Mucosa of rectum (tissue), 2 donors: ENCODE data around the gene BICC1.

Source experiments
- H3K27ac ChIP-seq, 2 donors: one replicate each; pipeline ENCODE4 v1.7.0; 2013; ENCODE audit warnings: inconsistent platforms in 2 of 2, low read depth in 2 of 2, low read length in 2 of 2
- H3K27me3 ChIP-seq, 2 donors: one replicate each; pipeline ENCODE4 v1.7.0; 2013; ENCODE audit warnings: low read length in 2 of 2; ENCODE audit not compliant: control insufficient read depth in 2 of 2, insufficient read depth in 2 of 2
- H3K36me3 ChIP-seq, 2 donors: one replicate each; pipeline ENCODE4 v1.7.0; 2013; ENCODE audit warnings: low read length in 2 of 2; ENCODE audit not compliant: control insufficient read depth in 2 of 2, insufficient read depth in 2 of 2
- H3K4me1 ChIP-seq, 2 donors: one replicate each; pipeline ENCODE4 v1.7.0; 2013; ENCODE audit warnings: low read length in 2 of 2, mild to moderate bottlenecking in 1 of 2; ENCODE audit not compliant: control insufficient read depth in 2 of 2, insufficient read depth in 2 of 2
- H3K4me3 ChIP-seq, 2 donors: one replicate each; pipeline ENCODE4 v1.7.0; 2013; ENCODE audit warnings: low read length in 2 of 2
- H3K9ac ChIP-seq, 2 donors: one replicate each; pipeline ENCODE4 v1.7.0; 2013; ENCODE audit warnings: low read length in 2 of 2, low read depth in 1 of 2, mild to moderate bottlenecking in 1 of 2
- H3K9me3 ChIP-seq, 2 donors: one replicate each; pipeline ENCODE4 v1.7.0; 2013; ENCODE audit warnings: low read length in 2 of 2; ENCODE audit not compliant: control insufficient read depth in 2 of 2
- donor health status: healthy.
- donor health status: Normal muscosa, but diverticular disease.

The BICC1 gene

DNA sequence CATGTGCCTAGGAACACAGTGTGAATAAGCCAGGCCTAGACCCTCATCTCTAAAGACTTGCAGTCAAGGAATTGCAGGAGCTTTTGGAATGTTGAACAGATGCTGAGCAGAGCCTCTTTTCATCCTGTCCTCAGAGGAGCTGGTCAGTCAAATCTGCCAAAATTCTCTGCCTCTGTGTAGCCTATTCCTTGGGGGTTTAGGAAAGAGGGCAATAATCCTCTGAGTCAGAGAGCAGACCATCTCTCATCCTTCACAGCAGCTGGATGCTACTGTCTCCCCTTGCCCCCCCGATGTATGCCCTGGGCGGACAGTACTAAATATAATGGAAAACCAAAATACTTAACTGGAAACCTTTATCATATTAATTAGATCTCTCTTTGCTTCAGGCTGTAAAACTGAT lies 52.6 kb downstream of the BICC1 start:
- H3K9ac ChIP-seq, result no peak overlapping the region
- no peaks in the 10 kb centered on the region for H3K27me3 ChIP-seq
- H3K4me1 ChIP-seq, result no peaks in the 10 kb centered on the region
- H3K36me3 ChIP-seq, result no peaks in the 10 kb centered on the region
- no peak overlapping the region for H3K27ac ChIP-seq
- no peak overlapping the region for H3K4me3 ChIP-seq
- H3K9me3 ChIP-seq, result no peaks in the 10 kb centered on the region

DNA sequence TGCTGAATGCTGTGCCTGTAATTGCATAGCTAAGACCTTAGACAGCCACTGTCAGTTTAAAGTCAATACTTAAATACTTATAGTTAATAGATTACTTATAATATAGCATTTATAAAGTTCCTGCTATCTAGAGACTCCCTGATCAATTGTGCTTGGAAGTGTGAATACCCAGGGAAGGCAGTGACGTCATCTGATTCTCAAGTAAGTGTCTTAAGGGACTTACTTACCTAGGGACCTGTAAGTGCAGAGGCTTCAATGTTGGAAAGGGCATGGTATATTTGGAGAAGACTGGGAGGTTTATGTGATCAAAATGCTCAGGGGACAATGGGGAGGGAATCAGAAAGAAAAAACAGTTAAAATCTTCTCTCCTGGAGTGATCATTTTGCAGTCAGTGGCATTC lies 55.0 kb downstream of the BICC1 start:
- H3K27ac ChIP-seq, result no peak overlapping the region

DNA sequence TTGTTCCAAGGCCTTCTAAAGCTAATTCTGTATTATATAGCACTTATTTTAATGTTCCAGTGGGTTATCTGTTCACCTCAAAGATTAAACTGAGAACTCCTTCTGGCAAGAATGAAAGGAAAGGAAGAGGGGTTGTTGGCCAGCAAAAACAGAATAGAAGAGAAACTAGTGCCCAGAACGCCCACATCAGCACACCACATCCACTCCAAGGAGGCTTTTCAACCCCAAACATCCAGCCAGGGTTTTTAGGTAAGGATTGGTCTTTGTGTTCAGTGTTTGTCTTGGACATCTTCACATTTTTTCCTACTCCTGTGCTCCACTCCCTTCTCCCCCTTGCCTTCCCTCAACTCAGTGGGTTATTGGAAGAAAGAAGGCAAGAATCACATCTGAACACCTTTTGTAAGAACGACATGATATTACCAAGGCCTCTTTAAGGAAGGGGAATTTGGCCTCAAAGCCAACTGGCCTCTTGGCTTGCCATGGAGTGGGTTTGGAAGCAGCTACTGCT lies 55.8 kb downstream of the BICC1 start:
- Histone ChIP-seq H3K4me3 (no peak overlapping the region), H3K9ac (no peak overlapping the region), H3K27ac (no peak overlapping the region)

More for the DNA sequence above, 55.0 kb downstream of the BICC1 start:
- no peak overlapping the region for H3K4me3 ChIP-seq
- no peak overlapping the region for H3K9ac ChIP-seq
- H3K9me3 ChIP-seq, result no peaks in the 10 kb centered on the region
- no peaks in the 10 kb centered on the region for H3K36me3 ChIP-seq
- no peaks in the 10 kb centered on the region for H3K4me1 ChIP-seq
- no peaks in the 10 kb centered on the region for H3K27me3 ChIP-seq

DNA sequence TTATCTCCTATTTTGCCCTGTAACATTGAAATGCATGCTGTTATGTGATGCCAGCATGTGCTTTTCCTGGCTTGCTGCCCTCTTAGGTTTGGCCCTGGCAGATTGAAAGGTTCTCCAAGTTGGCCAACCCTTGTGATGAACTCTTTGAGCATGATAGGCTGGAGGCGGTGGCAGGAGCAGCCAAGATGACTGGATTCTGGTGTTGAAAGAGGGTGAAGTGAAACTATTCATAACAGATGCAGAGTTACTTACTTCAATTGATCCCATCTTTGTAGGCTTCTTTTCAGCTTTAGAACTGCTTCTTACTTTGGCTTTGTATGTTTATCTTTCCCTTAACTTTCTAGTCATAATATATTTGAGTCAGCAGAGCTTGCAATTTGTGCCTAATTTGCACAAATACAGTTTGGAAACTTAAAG lies 57.6 kb downstream of the BICC1 start:
- no peak overlapping the region for H3K27ac ChIP-seq
- no peaks in the 10 kb centered on the region for H3K9me3 ChIP-seq

More for the DNA sequence above, 55.8 kb downstream of the BICC1 start:
- H3K27me3 ChIP-seq, result no peaks in the 10 kb centered on the region
- H3K36me3 ChIP-seq, result no peaks in the 10 kb centered on the region
- H3K9me3 ChIP-seq, result no peaks in the 10 kb centered on the region
- no peaks in the 10 kb centered on the region for H3K4me1 ChIP-seq

DNA sequence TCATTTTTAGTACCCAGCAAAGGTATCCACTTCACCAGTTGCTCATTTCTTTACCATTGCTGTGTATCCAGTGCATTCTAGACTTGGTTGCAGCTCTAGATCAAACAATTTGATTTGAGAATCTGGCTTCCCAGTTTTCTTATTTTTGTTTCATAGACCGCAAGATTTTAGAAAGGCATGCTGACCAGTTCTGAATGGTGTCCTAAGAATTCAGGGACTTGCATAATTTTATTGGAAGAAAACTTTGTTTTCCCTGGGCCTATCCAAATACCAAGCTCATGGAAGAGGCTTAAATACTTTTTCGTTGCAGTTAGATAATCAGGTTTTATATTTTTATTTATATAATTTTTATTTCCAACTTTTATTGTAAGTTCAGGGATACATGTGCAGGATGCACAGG lies 58.3 kb downstream of the BICC1 start:
- Histone ChIP-seq H3K9me3 (no peaks in the 10 kb centered on the region), H3K4me1 (peaks cover 0 to 1% of the 10 kb centered on the region in 2 donors), H3K27me3 (no peaks in the 10 kb centered on the region), H3K9ac (no peak overlapping the region), H3K4me3 (no peak overlapping the region), H3K27ac (no peak overlapping the region), H3K36me3 (no peaks in the 10 kb centered on the region)

More for the DNA sequence above, 57.6 kb downstream of the BICC1 start:
- no peak overlapping the region for H3K4me3 ChIP-seq
- no peak overlapping the region for H3K9ac ChIP-seq
- H3K36me3 ChIP-seq, result no peaks in the 10 kb centered on the region
- H3K4me1 ChIP-seq, result no peaks in the 10 kb centered on the region
- H3K27me3 ChIP-seq, result no peaks in the 10 kb centered on the region

DNA sequence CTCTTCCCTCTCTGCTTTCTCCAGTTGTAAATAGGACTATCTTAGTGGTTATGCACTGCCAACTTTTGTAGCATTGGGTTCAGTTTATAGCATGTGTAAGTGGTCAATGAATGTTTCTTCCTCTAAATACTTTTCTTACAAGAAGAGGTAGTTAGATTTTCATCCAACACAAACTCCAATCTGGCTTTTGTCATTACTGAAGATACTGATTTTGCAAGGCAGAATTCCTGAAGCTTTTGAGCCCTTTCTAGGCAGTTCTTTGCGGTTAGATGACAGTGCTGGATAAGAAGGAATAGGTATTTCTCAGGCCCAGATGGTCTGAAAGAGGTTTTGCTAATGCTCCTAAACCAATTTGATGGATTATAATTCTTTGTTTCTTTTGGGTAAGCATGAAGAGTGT lies 60.5 kb downstream of the BICC1 start:
- Histone ChIP-seq H3K27me3 (no peaks in the 10 kb centered on the region), H3K36me3 (no peaks in the 10 kb centered on the region), H3K9me3 (no peaks in the 10 kb centered on the region), H3K27ac (no peak overlapping the region), H3K4me3 (no peak overlapping the region), H3K4me1 (peaks cover 0 to 4% of the 10 kb centered on the region in 2 donors), H3K9ac (no peak overlapping the region)

DNA sequence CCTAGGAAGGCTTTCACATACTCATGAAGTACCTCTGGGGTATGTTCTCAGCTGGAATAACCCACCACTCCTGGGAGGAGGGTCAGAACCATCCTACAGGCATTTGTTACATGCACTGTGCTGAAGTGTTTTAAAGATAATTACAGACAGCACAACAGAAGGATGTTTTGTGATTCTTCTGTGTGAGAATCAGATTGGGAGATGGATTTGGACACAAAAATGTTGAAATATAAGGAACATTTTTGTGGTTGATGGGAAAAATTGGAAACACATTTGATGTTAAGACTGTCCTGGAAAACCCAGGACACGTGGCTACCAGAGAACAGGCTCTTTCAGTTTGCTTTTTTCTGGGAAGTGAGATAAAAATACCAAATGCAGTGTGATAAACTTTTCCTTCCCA lies 61.4 kb downstream of the BICC1 start:
- Histone ChIP-seq H3K4me1 (peaks cover 0 to 4% of the 10 kb centered on the region in 2 donors), H3K27me3 (no peaks in the 10 kb centered on the region), H3K36me3 (no peaks in the 10 kb centered on the region), H3K9ac (no peak overlapping the region), H3K9me3 (no peaks in the 10 kb centered on the region), H3K27ac (no peak overlapping the region), H3K4me3 (no peak overlapping the region)

DNA sequence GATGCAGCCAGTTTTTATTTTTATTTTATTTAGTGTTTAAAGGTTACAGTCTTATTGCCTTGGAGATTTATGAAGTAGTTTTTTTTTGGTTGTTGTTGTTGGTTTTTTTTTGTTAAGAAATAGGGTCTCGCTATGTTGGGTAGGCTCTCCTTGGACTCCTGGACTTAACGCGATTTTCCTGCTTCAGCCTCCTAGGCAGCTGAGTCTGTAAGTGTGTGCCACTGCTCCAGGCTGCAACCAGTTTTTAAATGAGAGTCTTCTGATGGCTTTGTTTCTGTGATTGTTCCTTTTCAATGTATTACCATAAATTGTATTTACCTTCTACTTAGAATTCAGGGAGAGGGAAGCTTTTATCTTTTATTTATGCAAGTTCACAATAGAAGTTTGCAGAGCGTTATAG lies 62.8 kb downstream of the BICC1 start:
- Histone ChIP-seq H3K4me3 (no peak overlapping the region), H3K27me3 (no peaks in the 10 kb centered on the region), H3K4me1 (peaks cover 0 to 4% of the 10 kb centered on the region in 2 donors), H3K36me3 (no peaks in the 10 kb centered on the region), H3K9ac (no peak overlapping the region), H3K9me3 (no peaks in the 10 kb centered on the region), H3K27ac (no peak overlapping the region)

DNA sequence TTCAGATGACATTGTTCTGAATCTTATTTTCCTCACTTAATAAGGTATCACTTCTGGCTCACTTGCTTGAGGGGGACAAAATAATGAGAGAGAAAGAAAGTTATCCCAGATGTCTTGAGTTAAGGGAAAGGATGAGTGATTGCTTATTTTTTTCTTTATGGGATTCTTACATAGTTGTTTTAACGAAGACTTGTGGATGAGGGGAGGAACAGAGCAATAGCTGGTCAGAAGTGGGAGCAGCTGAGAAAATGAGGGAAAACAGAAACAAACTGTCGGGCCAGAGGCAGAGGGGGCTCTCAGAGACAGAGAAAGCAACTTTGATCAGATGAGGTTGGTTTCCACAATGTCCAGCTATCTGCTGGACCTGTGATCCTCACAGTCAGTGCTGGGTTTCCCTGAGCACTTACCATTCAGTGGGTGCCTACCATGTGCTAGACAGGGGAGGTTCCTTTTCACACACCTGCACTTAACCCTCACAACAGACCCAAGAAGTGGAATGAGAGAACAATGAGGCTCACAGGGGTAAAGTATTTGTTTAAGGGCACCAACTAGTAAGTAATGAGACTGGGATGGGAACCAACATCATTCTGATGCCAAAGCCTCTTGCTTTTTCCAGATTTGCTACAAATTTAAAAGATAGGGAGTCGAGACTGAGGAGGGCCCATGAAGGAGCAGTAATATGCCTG lies 64.2 kb downstream of the BICC1 start:
- Histone ChIP-seq H3K9ac (no peak overlapping the region), H3K27me3 (no peaks in the 10 kb centered on the region), H3K36me3 (no peaks in the 10 kb centered on the region), H3K4me3 (no peak overlapping the region), H3K27ac (peak overlapping the region in 1 of 2 donors; percentile 47), H3K4me1 (peaks cover 0 to 4% of the 10 kb centered on the region in 2 donors), H3K9me3 (no peaks in the 10 kb centered on the region)

DNA sequence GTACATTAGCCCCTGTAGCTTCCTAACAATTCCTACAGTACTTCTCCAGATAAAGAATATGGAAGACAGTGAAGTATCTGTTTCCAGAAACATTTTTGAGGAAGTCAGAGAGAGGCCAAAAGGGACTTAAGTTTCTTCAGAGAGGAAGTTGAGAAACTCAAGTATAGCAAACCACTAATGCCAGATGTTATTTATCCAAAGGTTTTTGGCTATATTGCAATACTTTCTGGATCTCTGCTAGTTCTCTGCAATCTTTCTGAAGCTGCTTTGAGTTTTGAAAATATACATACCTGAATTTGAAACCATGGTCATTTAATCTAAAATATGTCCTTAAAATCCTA lies 64.7 kb downstream of the BICC1 start:
- Histone ChIP-seq H3K27ac (peak overlapping the region in 1 of 2 donors; percentile 47), H3K4me3 (no peak overlapping the region), H3K27me3 (no peaks in the 10 kb centered on the region), H3K9ac (no peak overlapping the region), H3K4me1 (peaks cover 0 to 4% of the 10 kb centered on the region in 2 donors), H3K36me3 (no peaks in the 10 kb centered on the region), H3K9me3 (no peaks in the 10 kb centered on the region)
